Measurements from ENCODE around the gene YIPF6.
"Not testable (repeated sequence)": the region's sequence is repeated elsewhere in the genome, so short reads cannot be mapped to it uniquely, and the experiment has no call there.

YIPF6 gene

DNA sequence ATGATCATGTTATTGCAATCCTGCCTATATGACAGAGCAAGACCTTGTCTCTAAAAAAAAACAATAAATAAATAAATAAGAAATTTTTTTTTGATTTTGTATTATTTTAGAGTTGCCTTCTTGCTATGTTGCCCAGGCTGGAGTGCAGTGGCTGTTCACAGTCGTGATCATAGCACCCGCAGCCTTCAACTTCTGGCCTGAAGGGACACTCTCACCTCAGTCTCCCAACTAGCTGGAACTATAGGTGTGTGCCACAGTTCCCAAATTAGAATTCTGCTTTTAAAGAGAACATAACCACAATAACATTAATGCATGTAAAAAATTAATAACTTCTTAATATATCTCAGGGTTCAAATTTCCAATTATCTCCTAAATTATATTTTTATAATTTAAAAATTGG lies 7.8 kb downstream of the YIPF6 start:
- no peak for DNase-seq (ENCODE audit: low read depth)

DNA sequence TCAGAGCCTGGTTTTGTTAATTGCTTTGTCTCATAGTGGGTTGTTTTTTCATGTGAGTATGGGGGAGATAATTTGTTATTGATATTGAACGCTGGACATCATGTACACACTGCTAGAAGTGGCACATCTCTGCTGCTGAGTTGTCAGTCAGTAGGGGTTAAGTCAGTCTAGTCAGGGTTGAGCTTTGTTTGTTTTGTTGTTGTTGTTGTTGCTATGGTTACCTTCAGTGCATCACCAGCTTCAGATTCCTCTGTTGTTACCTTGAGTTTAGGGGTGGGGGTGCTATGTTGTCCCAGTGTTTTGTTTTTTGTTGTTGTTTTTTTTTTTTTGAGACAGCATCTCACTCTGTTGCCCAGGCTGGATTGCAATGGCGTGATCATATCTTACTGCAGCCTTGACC lies 9.9 kb downstream of the YIPF6 start:
- no peak for DNase-seq (ENCODE audit: low read depth)

DNA sequence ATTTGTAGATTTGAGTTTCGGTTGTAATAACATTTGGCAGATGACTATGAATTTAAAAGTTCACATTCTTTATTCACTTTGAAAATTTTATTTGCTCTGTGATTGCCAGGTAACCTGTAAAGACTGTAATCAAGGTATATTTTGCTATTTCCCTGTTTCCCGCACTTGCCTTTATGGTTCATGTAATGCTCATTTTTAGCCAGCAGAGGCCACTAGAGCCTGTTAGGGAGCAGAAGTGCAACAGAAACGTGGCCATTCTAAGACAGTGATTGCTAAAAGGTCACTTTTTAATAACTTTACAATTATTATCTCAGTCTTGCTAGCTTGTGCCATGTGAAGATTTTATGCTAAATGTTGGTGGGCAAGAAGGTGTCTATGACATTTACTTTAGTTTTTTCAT lies 12.4 kb downstream of the YIPF6 start:
- DNase-seq (ENCODE audit: low read depth): peak; percentile 10

DNA sequence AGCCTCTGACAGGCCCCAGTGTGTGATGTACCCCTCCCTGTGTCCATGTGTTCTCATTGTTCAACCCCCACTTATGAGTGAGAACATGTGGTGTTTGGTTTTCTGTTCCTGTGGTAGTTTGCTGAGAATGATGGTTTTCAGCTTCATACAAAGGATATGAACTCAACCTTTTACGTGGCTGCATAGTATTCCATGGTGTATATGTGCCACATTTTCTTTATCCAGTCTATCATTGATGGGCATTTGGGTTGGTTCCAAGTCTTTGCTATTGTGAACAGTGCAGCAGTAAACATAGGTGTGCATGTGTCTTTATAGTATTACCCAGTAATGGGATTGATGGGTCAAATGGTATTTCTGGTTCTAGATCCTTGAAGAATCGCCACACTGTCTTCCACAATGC lies 25.8 kb downstream of the YIPF6 start:
- DNase-seq (ENCODE audit: low read depth): not testable (repeated sequence)

DNA sequence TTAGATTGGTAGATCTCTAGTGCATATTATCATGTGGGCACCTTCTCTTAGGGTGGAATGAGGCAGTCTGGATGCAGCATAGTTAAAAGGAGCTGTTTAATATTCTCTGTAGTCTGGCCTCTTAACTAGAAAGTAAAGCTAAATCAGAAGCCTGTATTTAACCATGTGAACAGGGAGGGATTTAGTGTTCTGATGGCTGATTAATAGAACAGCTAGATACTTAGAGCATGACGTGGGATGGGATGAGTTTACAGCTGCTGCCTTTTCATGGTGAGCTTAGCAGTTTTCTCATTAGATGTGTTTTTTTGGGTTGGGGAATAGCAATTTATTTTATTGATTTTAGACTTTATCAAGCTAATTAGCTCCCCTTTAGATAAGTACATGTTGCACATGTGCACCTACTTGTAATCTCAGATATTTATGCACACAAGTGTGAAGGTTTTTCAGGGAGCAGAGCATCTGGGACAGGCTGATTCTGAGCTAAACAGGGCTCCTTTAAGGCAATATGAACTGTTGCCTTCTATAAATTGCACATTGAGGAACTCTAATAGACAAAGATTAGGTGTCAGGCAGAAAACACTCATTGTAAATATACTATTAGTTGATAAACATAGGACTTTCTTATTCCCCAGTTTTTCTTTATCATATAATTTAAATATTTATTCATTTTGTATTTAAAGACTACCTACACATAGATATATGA lies 34.1 kb downstream of the YIPF6 start:
- no peak for DNase-seq (ENCODE audit: low read depth)

DNA sequence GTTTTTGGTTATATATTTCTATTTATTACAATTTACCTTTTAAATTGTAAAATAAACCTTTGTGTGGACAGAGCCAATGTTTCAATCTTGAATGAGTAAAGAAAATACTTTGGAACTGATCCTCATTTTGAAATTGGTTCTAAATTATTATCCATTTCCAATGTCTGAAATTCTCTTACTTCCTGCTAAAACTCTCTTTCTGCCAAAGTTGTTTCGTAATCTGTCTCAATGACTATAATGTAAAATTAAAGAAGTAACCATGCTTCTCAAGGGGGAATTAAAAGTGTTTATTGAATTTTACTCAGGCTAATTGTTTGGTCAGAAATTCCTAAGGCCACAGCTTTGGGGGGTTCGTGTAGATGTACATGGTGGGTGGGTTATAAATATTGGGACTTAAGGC lies 34.8 kb downstream of the YIPF6 start:
- DNase-seq (ENCODE audit: low read depth): no peak

DNA sequence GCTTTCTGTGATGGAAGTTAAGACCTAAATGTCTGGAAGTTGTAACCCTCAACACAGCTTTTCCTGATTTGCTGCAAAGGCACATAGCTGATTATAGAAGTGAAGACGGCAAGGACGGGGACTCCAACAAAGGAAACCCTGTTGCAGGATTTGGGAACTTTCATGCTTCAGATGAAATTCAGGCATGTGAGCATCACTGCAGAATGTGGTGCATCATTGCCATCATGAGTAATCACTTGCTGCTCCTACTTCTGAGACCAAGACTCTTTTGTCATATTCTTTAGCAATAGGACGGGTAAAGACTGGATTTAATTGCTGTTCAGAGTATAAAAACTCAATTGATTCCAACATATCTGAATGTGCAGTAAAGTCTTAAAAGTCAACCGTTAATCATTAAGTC lies 35.8 kb downstream of the YIPF6 start:
- no peak for DNase-seq (ENCODE audit: low read depth)

DNA sequence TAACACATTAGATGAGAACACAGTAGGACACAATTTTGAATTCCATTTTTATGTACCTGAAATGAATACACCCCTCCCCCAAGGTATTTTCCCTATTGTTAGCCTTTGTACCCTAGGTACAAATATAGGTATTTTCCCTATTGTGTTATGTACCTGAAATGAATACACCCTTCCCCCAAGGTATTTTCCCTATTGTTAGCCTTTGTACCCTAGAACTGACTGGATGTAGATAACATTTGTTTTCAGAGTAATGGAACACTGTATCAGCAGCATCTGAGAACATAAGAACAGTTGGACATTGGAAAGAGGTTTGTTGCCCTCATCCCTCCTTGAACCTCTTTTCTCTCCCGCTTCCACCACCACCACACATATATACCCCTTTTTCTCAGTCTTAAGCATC lies 37.6 kb downstream of the YIPF6 start:
- DNase-seq (ENCODE audit: low read depth): no peak

DNA sequence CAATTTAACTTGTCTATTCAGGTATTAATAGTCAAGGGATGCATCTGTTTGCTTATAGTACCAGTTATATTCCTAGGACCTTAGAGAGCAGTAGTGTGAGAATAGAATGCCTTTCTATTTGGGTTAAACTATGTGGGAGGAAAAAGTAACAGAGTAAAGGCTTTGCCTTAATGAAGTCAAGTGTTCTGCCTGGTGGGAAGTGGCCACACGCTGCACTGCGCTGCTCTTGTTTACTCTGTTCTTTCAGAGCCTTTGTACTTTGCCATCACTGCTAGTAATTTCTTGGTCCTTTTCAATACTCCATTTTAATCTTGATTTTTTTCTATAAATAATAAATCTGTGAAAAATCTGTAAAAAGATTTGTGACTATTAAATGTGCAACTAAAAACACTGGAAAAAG lies 38.0 kb downstream of the YIPF6 start:
- DNase-seq (ENCODE audit: low read depth): no peak

DNA sequence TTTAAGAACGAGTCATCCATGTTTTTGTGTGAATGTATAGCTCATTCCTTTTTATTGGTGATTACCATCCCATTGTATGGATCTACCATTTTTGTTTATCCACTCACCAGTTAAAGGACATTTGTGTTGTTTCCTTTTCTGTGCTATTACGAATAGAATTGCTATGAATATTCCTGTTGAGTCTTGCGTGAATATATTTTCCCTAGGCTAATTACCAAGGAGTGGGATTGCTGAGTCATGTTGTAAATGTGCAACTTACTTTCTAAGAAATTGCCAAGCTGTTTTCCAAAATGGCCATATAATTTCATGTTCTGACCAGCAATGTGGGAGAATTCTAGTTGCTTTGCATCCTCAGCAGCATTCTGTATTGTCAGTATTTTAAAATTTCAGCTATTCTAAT lies 51.3 kb downstream of the YIPF6 start:
- no peak for DNase-seq (ENCODE audit: low read depth)

DNA sequence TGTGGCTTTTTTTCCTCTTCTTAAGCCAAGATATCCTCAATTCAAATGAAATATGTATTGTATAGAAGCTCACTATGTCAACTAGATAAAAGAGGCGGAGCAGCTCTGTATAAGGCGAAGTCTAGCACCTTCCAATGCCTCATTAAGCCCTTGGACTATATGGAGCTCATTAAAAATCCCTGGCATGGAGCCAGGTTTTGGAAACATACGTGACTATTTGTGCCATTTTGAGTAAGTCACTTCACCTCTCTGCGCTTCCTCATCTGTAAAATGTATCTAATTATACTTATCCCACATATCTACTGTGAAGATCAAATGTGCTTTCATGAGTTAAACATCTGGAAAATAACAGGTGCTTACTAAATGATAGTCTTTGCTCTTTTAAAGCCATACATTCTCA lies 57.2 kb downstream of the YIPF6 start:
- DNase-seq (ENCODE audit: low read depth): no peak

DNA sequence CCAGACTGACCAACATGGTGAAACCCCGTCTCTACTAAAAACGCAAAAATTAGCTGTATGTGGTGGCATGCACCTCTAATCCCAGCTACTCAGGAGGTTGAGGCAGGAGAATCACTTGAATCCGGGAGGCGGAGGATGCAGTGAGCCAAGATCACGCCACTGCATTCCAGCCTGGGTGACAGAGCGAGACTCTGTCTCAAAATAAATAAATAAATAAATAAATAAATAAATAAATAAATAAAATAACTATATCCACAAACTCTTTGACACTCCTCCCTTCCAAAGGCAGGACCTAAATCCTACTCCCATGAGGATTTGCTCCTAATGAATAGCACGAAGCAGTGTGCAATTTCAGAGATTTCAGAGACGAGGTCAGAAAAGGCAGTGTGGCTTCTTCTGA lies 58.3 kb downstream of the YIPF6 start:
- DNase-seq (ENCODE audit: low read depth): not testable (repeated sequence)

DNA sequence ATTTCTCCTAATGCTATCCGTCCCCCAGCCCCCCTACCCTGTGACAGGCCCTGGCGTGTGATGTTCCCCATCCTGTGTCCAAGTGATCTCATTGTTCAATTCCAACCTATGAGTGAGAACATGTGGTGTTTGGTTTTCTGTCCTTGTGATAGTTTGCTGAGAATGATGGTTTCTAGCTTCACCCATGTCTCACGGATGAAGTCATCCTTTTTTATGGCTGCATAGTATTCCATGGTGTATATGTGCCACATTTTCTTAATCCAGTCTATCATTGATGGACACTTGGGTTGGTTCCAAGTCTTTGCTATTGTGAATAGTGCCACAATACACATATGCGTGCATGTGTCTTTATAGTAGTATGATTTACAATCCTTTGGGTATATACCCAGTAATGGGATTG lies 61.1 kb downstream of the YIPF6 start:
- DNase-seq (ENCODE audit: low read depth): not testable (repeated sequence)

DNA sequence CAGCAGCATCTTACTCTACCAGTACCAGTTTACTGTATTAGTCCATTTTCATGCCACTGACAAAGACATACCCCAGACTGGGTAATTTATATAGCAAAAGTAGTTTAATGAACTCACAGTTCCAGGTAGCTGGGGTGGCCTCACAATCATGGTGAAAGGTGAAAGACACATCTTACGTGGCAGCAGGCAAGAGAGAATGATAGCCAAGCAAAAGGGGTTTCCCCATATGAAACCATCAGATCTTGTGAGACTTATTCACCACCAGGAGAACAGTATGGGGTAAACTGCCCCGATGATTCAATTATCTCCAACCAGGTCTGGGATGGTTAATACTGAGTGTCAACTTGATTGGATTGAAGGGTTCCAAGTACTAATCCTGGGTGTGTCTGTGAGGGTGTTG lies 69.3 kb downstream of the YIPF6 start:
- no peak for DNase-seq (ENCODE audit: low read depth)

DNA sequence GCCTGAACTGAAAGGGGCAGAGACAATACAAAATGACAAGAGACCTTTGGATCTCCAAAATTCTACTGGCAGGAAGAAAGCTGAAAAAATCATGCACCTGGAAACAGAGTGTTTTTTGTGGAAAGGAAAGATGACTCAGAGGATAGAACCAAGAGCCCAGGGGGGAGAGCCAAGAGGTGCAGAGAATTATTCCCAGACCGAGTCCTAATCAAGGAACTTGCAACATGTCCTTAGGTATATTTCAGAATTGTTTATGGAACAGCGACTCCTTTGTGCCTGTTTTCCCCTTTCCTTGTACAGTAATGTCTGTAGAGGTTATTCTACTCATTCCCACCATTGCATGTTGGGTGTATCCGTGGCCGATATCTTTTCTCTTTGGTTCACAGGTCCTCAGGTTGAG lies 71.7 kb downstream of the YIPF6 start:
- no peak for DNase-seq (ENCODE audit: low read depth)

DNA sequence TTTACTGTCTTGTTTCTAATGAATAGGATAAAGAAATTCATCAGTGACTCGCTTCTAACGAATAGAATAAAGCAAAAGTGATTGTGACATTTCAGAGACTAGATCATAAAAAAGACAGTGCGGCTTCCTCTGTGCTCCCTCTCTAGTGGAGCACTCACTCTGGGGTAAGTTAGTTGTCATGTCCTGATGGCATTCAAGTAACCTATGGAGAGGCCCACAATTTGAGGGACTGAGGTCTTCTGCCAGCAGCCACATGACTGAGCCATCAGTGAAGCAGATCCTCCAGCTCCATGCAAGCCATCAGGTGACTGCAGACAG lies 72.4 kb downstream of the YIPF6 start:
- DNase-seq (ENCODE audit: low read depth): no peak

DNA sequence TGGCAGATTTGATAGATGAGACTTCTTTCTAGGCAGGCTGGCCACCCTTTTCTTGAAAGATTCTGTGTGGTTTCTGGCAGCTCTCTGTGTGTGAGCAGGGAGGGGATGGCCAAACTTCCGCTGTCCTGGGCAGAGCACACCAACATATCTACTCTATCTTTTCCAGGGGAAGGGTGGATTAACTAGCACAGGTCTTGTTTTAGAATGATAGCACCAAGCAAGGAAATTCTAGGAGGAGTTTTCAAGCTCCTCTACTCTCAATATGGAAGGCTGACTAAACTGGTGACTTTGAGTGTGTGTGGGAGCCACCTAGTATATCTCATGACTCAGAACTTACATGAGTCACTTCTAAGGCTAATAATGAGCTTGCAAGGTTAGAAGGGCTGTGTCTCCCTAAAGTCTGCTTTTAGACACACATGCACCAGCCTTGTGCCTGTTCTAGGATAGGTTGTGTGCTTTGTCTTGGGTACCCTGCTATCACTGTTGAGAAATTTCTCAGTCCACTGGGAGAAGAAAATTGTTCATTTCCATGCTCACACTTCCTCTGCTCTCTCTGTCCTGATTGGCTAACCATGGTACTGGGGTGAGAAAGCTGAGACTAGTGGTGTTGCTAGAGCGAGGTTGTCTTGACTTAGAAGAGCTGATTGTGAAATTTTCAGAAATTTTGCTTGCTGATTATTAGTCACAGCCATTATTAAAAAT lies 72.9 kb downstream of the YIPF6 start:
- peak; percentile 17 for DNase-seq (ENCODE audit: low read depth)

DNA sequence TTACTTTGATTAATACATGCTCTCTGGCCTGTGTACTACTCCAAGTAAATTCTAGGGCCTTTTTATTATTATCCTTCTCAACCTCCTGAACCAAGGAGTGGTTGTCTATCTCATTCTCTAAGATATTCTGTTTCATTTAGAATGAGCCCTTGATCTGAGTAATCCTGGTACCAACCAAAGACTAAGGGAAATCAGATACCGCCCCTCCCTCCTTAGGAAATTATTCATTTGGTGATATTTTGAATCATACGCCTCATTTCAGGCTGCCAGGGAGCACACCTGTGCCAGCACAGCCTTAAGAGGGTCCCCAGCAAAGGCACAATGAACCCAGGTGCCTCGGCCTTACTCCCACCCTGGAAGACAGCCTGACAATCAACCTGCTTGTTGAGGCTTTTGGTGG lies 75.4 kb downstream of the YIPF6 start:
- no peak for DNase-seq (ENCODE audit: low read depth)

DNA sequence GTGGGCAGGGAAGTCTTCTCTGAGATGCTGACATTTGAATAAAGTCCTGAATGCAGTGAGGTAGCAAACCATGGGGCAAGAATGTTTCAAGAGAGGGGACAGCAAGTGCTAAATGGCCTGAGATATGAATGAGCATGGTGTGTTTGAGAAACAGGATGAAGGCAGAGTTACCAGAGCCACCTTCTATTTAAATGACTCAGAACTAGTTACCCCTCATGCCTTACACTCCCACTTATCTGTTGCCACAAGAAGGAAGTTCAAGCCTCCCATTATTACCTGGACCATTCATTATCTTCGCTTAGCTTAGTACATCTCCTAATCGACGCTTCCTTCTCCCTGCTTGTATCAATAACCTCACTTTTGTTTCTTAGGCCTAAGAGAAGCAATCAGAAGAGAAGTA lies 81.0 kb downstream of the YIPF6 start:
- no peak for DNase-seq (ENCODE audit: low read depth)

DNA sequence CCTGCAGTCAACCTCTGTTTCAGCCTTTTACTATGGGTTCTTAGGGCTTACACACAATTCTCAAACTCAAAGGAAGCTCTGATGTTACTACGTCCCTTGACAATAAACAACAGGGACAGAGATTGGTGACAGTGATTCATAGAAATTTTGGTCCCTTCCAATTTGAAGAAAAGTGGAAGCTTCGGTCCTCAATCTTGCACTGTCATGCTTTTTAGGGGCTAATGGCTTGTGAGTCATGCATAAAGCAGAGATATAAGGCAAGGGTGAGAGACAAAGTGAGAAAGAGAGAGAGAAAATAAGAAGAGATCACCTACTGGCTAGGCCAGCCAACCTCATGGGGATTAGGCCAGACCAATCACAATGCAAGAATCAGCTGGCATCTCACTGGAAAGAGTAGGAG lies 85.4 kb downstream of the YIPF6 start:
- DNase-seq (ENCODE audit: low read depth): no peak

Data from GM04504 (cell line).